SJSA1 (cell line): Measurements from ENCODE around the gene AEBP2. TPM values are rescaled to one million over a fixed set of nuclear protein-coding genes. Genes with fewer than 3 reads are reported as not detected.
A peak's percentile ranks its signal among the peaks of the same experiment; 100 is the strongest.

ENCODE experiments used
- DNase-seq, 2 experiments: peaks; one replicate each; pipeline ENCODE4 v3.0.0-alpha.2; 2015 to 2020; ENCODE audit warnings: low spot score in 2 of 2, low read depth in 1 of 2
- H3K27ac ChIP-seq: fragments of 250-450 bp; sonication (Bioruptor Pico); 2 replicates; pipeline ENCODE4 v1.5.1; 2020; ENCODE audit warnings: mild to moderate bottlenecking, moderate library complexity
- H3K27me3 ChIP-seq: fragments of 250-450 bp; sonication (Bioruptor Pico); replicated peaks from 2 replicates; pipeline ENCODE4 v1.5.1; 2020; ENCODE audit warnings: mild to moderate bottlenecking, moderate library complexity
- H3K36me3 ChIP-seq: fragments of 250-450 bp; sonication (Bioruptor Pico); 2 replicates; pipeline ENCODE4 v1.5.1; 2020; ENCODE audit warnings: mild to moderate bottlenecking
- H3K4me1 ChIP-seq: fragments of 250-450 bp; sonication (Bioruptor Pico); replicated peaks from 2 replicates; pipeline ENCODE4 v1.6.1; 2021; ENCODE audit warnings: mild to moderate bottlenecking
- H3K4me3 ChIP-seq: fragments of 250-450 bp; sonication (Bioruptor Pico); 2 replicates; pipeline ENCODE4 v1.5.1; 2020; ENCODE audit warnings: mild to moderate bottlenecking
- H3K9me3 ChIP-seq: fragments of 250-450 bp; sonication (Bioruptor Pico); replicated peaks from 2 replicates; pipeline ENCODE4 v1.5.1; 2020; ENCODE audit warnings: mild to moderate bottlenecking
- total RNA-seq: library from RNA; depleted of rRNA; stranded (reverse); fragments of >200 nt; shearing (Covaris generic); gene quantifications from 2 replicates; pipeline ENCODE4 v1.2.3, GENCODE V29; 2014

AEBP2 gene
- total RNA-seq, 1 experiment from 2014 or later: 14.6 TPM

GRCh38 chr12:19431407-19432308 is 7.6 kb upstream of the AEBP2 start:
- no peaks in the 10 kb centered on the region for H3K36me3 ChIP-seq
- H3K4me3 ChIP-seq: no peak overlapping the region
- no peak overlapping the region for H3K27ac ChIP-seq
- DNase-seq: no peak
- no peaks in the 10 kb centered on the region for H3K9me3 ChIP-seq
- no peaks in the 10 kb centered on the region for H3K4me1 ChIP-seq
- H3K27me3 ChIP-seq: no peaks in the 10 kb centered on the region

DNA sequence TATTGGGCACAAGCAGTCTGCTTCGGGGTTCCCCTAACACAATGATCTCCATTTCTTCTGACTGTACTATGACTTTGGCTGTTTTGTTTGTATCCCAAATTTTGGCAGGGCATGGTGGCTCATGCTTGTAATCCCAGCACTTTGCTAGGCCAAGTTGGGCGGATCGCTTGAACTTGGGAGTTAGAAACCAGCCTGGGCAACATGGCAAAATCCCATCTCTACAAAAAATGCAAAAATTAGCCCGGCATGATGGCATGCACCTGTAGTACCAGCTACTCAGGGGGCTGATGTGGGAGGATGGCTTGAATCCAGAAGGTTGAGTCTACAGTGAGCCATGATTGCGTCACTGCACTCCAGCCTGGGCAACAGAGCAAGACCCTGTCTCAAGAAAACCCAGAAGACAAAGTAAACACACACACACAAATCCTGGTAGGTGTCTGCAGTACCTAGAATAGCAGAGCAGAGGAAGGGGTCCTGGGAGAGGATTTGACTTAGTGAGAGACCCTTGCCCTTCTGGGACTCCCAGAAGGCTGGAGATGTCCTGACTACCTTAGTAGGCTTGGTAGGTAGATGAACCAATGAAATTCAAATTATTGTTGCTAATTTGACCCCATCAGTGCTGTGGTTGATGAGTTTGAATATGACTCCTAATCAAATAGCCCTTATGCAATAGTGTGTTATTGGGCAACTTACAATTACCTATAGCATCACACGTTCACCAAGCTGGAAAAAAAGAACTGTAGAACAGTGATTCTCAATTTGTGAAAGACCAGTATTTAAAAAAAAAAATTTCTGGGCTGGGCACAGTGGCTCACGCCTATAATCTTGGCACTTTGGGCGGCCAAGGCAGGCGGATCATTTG is 6.8 kb upstream of the AEBP2 start:
- no peak for DNase-seq
- no peaks in the 10 kb centered on the region for H3K9me3 ChIP-seq
- H3K4me3 ChIP-seq: no peak overlapping the region
- no peaks in the 10 kb centered on the region for H3K4me1 ChIP-seq
- H3K27me3 ChIP-seq: no peaks in the 10 kb centered on the region
- no peaks in the 10 kb centered on the region for H3K36me3 ChIP-seq
- H3K27ac ChIP-seq: no peak overlapping the region

DNA sequence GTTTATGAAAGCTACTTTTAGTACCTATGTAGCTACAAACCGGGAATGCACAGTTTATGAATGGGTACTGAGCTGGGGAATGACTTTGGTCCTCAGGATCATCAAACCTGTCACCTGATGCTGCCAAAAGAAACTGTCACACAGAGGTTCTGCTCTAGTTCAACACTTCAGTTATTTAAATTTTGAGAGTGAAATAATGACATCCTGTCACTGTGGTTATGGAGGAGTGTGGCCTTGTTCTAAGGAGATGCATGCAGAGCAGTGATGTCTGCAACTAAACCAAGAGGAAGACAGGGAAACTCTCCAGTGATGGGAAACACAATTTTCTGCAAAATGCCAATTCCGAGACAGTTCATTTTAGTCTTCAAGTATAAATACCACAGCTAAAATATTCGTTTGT is 4.8 kb upstream of the AEBP2 start:
- Histone ChIP-seq H3K9me3 (no peaks in the 10 kb centered on the region; the same call in 1 of the 2 replicates), H3K27me3 (no peaks in the 10 kb centered on the region), H3K27ac (no peak overlapping the region), H3K4me1 (no peaks in the 10 kb centered on the region), H3K36me3 (peaks cover 1% of the 10 kb centered on the region), H3K4me3 (no peak overlapping the region)
- DNase-seq: no peak

GRCh38 chr12:19435831-19436497 is 3.3 kb upstream of the AEBP2 start:
- H3K27ac ChIP-seq: no peak overlapping the region
- no peaks in the 10 kb centered on the region; the same call in 1 of the 2 replicates for H3K9me3 ChIP-seq
- H3K27me3 ChIP-seq: no peaks in the 10 kb centered on the region
- H3K4me3 ChIP-seq: no peak overlapping the region
- no peak for DNase-seq
- H3K36me3 ChIP-seq: peaks cover 8% of the 10 kb centered on the region
- H3K4me1 ChIP-seq: no peaks in the 10 kb centered on the region

DNA sequence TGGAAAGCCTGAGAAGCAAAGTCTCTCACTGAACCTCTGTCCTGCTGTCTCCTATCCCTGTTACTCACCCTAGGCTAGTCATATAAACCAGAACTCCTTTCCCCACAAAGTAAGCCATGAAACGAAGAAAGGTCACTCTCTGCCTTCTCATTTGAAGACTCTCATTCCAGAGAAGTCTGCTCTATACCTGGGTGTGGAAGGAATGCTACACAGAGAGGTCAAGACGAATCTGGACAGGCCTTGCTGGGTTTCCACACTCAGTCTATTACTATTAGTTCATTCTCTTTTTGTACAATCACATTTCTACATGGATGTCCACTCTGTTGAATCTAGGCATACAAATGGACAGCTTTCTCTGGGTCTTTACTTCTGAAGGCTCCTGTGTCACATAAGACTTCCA is 2.4 kb upstream of the AEBP2 start:
- no peaks in the 10 kb centered on the region; the same call in 1 of the 2 replicates for H3K4me1 ChIP-seq
- no peaks in the 10 kb centered on the region; the same call in 1 of the 2 replicates for H3K9me3 ChIP-seq
- no peak for DNase-seq
- H3K4me3 ChIP-seq: no peak overlapping the region
- H3K27me3 ChIP-seq: no peaks in the 10 kb centered on the region
- no peak overlapping the region for H3K27ac ChIP-seq
- peaks cover 8% of the 10 kb centered on the region for H3K36me3 ChIP-seq

DNA sequence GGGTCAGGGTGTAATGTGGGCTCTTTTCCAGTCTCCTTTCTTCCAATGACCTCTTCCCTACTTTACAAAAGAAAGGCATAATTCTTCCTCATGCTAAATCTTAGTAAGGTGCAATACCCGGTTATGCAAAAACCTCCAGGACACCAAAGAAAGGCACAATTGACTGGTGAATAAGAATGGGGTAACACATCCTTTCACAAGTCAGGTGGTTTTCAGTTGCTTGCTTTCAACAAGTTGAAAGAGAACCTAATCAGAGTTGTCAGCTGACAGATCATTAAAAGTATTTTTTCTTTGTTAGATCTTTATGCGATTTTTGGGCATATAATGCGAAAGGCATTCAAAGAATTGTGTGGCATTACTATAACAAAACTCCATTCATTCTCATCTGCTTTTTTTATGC is 1.3 kb upstream of the AEBP2 start:
- no peak for DNase-seq
- H3K4me1 ChIP-seq: no peaks in the 10 kb centered on the region; the same call in 1 of the 2 replicates
- H3K27me3 ChIP-seq: no peaks in the 10 kb centered on the region
- no peaks in the 10 kb centered on the region; the same call in 1 of the 2 replicates for H3K9me3 ChIP-seq
- H3K36me3 ChIP-seq: peaks cover 14% of the 10 kb centered on the region
- H3K27ac ChIP-seq: no peak overlapping the region
- no peak overlapping the region for H3K4me3 ChIP-seq

DNA sequence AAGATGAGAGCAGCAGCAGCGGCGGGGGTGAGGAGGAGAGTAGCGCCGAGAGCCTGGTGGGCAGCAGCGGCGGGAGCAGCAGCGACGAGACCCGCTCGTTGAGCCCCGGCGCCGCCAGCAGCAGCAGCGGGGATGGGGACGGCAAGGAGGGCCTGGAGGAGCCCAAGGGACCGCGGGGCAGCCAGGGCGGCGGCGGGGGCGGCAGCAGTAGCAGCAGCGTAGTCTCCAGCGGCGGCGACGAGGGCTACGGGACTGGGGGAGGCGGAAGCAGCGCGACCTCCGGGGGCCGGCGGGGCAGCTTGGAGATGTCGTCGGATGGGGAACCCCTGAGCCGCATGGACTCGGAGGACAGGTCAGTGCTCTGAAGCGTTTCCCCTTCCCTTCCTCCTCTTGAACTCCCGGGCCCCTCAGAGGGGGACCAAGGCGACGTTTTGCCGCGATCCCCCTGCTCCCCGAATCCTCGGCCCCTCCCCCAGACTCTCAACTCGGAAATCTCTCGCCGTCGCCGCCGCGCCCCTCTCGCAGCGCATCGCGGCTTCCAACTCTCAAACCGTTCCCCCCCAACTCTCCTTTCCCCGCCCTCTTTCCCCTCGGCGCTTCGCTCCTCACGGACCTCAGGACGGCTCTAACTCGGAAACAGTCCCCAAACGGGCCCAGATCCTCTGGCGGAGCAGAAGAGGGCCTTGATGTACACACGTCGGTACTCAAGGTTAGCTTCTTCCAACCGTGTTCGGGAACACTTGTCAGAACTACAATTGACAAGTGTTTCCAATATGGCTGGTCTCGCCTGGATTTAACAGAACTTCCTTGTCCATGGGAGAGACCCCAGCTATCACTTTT is 947 bp downstream of the AEBP2 start:
- Histone ChIP-seq H3K36me3 (peaks cover 14% of the 10 kb centered on the region), H3K27ac (peak overlapping the region; percentile 70), H3K27me3 (no peaks in the 10 kb centered on the region), H3K4me3 (peak overlapping the region; percentile 98), H3K4me1 (no peaks in the 10 kb centered on the region; the same call in 1 of the 2 replicates), H3K9me3 (no peaks in the 10 kb centered on the region; the same call in 1 of the 2 replicates)
- peak; percentile 46 to 59 for DNase-seq

DNA sequence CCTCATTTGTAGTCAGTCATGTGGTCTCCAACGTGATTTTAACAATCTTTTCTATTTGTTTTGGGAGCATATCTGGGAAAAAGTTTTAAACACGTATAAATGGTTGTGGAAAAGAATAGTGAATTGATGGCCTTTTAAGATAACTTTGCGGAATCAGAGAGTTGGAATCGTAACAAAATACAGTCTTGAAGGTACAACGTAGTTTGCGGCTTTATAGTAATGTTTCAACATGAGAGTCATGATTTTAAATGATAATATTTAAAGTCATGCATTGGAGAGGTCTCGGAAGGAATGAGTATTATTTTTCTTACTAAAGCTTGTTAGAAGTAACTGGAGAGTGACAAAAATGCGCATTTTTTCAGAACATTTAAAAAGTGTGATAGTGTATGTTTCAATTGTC is 1.6 kb downstream of the AEBP2 start:
- H3K27me3 ChIP-seq: no peaks in the 10 kb centered on the region

GRCh38 chr12:19443585-19443984 is 4.3 kb downstream of the AEBP2 start:
- H3K4me3 ChIP-seq: no peak overlapping the region
- H3K4me1 ChIP-seq: no peaks in the 10 kb centered on the region; the same call in 1 of the 2 replicates
- no peak overlapping the region for H3K27ac ChIP-seq
- H3K9me3 ChIP-seq: no peaks in the 10 kb centered on the region; the same call in 1 of the 2 replicates
- no peaks in the 10 kb centered on the region for H3K27me3 ChIP-seq
- no peak for DNase-seq
- H3K36me3 ChIP-seq: peaks cover 18% of the 10 kb centered on the region

More for the DNA sequence above, 1.6 kb downstream of the AEBP2 start:
- no peaks in the 10 kb centered on the region; the same call in 1 of the 2 replicates for H3K4me1 ChIP-seq
- peaks cover 14% of the 10 kb centered on the region for H3K36me3 ChIP-seq
- DNase-seq: no peak
- no peak overlapping the region for H3K27ac ChIP-seq
- H3K4me3 ChIP-seq: peak overlapping the region; percentile 98
- no peaks in the 10 kb centered on the region; the same call in 1 of the 2 replicates for H3K9me3 ChIP-seq

- H3K27ac ChIP-seq: no peak overlapping the region
- H3K9me3 ChIP-seq: no peaks in the 10 kb centered on the region; the same call in 1 of the 2 replicates
- no peaks in the 10 kb centered on the region; the same call in 1 of the 2 replicates for H3K4me1 ChIP-seq
- H3K4me3 ChIP-seq: no peak overlapping the region
- H3K36me3 ChIP-seq: peaks cover 18% of the 10 kb centered on the region
- no peaks in the 10 kb centered on the region for H3K27me3 ChIP-seq
- no peak for DNase-seq
Measured at GRCh38 chr12:19444097-19444496, 4.8 kb downstream of the AEBP2 start.

- no peaks in the 10 kb centered on the region for H3K27me3 ChIP-seq
- peaks cover 9% of the 10 kb centered on the region for H3K36me3 ChIP-seq
- H3K9me3 ChIP-seq: no peaks in the 10 kb centered on the region
- H3K4me1 ChIP-seq: no peaks in the 10 kb centered on the region; the same call in 1 of the 2 replicates
- no peak for DNase-seq
- H3K4me3 ChIP-seq: no peak overlapping the region
- no peak overlapping the region for H3K27ac ChIP-seq
Measured at GRCh38 chr12:19447386-19447785, 8.1 kb downstream of the AEBP2 start.

DNA sequence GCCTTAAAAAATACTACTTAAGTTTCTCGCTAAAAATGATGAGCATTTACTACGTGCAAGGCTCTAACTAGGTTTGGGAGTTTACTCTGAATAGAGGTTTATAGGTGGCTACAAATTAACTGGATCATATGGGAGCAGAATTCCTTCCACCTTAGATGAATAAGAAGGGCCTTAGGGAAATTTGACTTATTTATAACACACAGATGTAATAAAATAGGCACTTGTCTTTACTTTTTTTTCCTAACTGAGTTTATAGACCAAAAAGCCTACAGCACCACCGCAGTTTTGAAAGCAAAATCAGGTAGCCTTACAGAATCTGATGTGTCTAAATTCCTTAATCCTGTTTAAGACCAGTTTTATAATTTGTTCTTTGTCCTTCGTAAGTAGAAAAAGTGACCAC is 10.5 kb downstream of the AEBP2 start:
- no peak overlapping the region for H3K4me3 ChIP-seq
- H3K27ac ChIP-seq: no peak overlapping the region
- no peaks in the 10 kb centered on the region for H3K27me3 ChIP-seq
- H3K36me3 ChIP-seq: peaks cover 4% of the 10 kb centered on the region; the same call in 1 of the 2 replicates
- H3K9me3 ChIP-seq: no peaks in the 10 kb centered on the region
- no peak for DNase-seq
- no peaks in the 10 kb centered on the region; the same call in 1 of the 2 replicates for H3K4me1 ChIP-seq
